ENCODE data around the gene CLEC20A. TPM values are rescaled to one million over a fixed set of nuclear protein-coding genes. Genes with fewer than 3 reads are reported as not detected.

Gene CLEC20A
- not detected in 2 replicates for total RNA-seq

DNA sequence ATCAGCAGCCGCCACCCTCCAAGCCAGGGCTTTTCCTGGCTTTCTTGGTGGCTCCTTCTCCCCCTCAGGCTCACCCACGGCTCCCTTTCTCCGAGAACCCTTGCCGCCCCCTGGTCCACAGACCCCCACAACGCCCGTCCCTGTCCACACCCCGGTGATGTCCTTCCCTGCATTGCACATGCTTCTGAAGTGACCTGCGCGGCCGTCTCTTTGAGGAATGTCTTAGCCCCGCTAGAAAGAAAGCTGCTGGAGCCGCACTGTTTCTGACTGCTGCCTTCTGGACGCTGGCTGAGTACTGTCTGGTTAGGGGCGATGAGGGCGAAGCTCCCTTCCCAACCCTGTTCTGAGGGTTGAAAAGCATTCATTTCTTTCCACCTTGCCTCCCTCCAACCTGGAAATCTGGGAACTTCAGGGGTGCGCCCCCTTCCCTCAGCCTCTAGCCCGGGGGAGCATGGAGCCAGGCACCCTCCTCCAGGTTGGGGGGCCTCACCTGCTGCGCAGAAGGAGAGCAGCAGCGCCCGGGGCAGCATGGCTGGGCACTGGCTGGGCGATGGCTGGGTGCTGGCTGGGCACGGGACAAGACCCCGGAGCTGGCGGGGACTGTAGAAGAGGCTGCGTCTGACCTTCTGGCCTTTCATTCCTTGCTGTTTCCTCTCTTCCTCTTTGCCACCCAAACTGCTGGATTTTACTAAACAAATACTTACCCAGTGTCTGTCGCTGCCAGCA, at the start of gene CLEC20A:
CLEC20A (minus strand) TSS at position 555 of the 726 bp plus-strand sequence; CDS start at position 530, 25 bp downstream.

GRCh38 chr1:178512566-178513277, 16.0 kb upstream of the CLEC20A start, which contains the start of gene TEX35:
Gene TEX35 (plus strand): TSS chr1:178513109. CDS start chr1:178513189, 80 bp downstream.

Other genes with a start within 250 kb of the CLEC20A start
- not detected in 2 replicates for gene TEX35, start 16.1 kb upstream of the CLEC20A start, total RNA-seq
- gene RALGPS2, start 228.3 kb upstream of the CLEC20A start, total RNA-seq, result 15.9 and 29.1 TPM in 2 replicates